Naive B cell (primary cell): ENCODE data around the gene FOXL1. TPM values are rescaled to one million over a fixed set of nuclear protein-coding genes. Genes with fewer than 3 reads are reported as not detected.

Experiments
- ATAC-seq, 2 donors: fragments of 150-1000 bp; cut with Tn5 transposase; 2 replicates each; pipeline ENCODE4 v1.10.0; 2021; ENCODE audit warnings: low read depth in 2 of 2, mild to moderate bottlenecking in 2 of 2, moderate library complexity in 2 of 2
- DNase-seq: peaks from one replicate; pipeline ENCODE4 v3.0.0; 2022
- H3K27ac Mint-ChIP-seq, 6 donors: one replicate each; pipeline ENCODE4 v1.8.0; 2020 to 2022; ENCODE audit warnings: mild to moderate bottlenecking in 6 of 6, mixed read lengths in 6 of 6, moderate library complexity in 5 of 6, inconsistent platforms in 2 of 6
- H3K27me3 Mint-ChIP-seq, 3 donors: one replicate each; pipeline ENCODE4 v1.8.0; 2021 to 2022; ENCODE audit warnings: mixed read lengths in 3 of 3, mild to moderate bottlenecking in 1 of 3
- H3K36me3 Mint-ChIP-seq, 2 donors: one replicate each; pipeline ENCODE4 v1.8.0; 2020 to 2022; ENCODE audit warnings: mixed read lengths in 2 of 2, inconsistent platforms in 1 of 2, mild to moderate bottlenecking in 1 of 2
- H3K4me1 Mint-ChIP-seq, 3 donors: one replicate each; pipeline ENCODE4 v1.8.0; 2020 to 2022; ENCODE audit warnings: mixed read lengths in 3 of 3, inconsistent platforms in 1 of 3, mild to moderate bottlenecking in 1 of 3, moderate library complexity in 1 of 3
- H3K4me3 Mint-ChIP-seq, 8 donors: one replicate each; pipeline ENCODE4 v1.8.0; 2020 to 2022; ENCODE audit warnings: mild to moderate bottlenecking in 8 of 8, mixed read lengths in 8 of 8, moderate library complexity in 8 of 8, inconsistent platforms in 2 of 8
- H3K9me3 Mint-ChIP-seq, 7 donors: one replicate each; pipeline ENCODE4 v1.8.0; 2020 to 2022; ENCODE audit warnings: mixed read lengths in 7 of 7, mild to moderate bottlenecking in 5 of 7, inconsistent platforms in 2 of 7, moderate library complexity in 1 of 7
- polyA plus RNA-seq, 6 donors: library from polyadenylated mRNA; unstranded; fragments of 300-500 nt; fragmentation: Illumina TruSeq; gene quantifications; one replicate each; pipeline ENCODE4 v1.2.3, GENCODE V29; 2021; ENCODE audit warnings: low read depth in 6 of 6

The FOXL1 gene
- polyA plus RNA-seq = not detected

DNA sequence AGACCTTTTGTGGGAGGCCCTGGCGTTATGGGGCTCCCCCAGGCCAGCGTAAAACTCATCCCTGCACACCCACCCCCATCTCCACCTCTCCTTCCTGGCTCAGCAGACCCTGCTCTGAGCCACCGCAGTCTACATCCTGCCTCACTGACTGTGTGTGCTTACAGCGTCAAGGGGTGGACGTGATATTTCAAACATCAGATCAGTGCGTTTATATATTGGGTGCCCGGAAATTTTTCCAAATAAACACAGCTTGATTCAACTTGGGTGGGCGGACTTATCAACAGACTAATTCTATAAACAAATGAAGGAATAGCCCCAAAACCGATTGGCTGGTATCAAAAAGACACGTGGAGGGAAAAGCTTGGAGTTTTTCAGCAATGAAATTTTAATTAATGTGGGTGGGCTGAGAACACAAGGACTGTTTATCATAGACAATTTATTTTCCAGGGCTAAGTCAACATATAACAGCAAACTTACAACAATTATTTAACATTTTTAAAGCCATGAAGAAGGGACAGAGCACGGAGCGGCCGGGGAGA is at the start of gene FOXL1:
Gene FOXL1, plus strand, starts transcription at position 489 of the 539 bp plus-strand sequence. CDS start 175 bp downstream, outside the sequence.
- peak within 1 kb of the TSS in 7 of 8 donors; percentile 6 to 53 (median 30) for H3K4me3 Mint-ChIP-seq
- peak within 1 kb of the TSS in 2 of 6 donors; percentile 37 to 88 for H3K27ac Mint-ChIP-seq

DNA sequence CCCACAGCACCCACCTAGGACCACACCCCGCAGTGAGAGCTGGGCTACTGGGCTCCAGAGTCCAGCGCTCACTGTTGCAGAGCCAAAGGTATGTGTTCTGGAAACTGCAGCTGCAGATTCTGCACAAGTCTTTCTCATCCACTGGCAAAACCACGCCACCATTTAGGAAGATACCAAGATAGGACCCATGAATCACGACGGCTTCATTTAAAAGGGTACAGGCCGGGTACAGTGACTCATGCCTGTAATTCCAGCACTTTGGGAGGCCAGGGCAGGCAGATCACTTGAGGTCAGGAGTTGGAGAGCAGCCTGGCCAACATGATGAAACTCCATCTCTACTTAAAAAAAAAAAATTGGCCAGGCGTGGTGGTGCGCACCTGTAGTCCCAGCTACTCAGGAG is 49.2 kb upstream of the FOXL1 start:
- Mint-ChIP-seq H3K27me3 (peaks cover 0 to 2% (median 0%) of the 10 kb centered on the region in 3 donors), H3K4me1 (no peaks in the 10 kb centered on the region), H3K36me3 (peaks cover 0 to 13% of the 10 kb centered on the region in 2 donors), H3K4me3 (no peak overlapping the region), H3K9me3 (no peaks in the 10 kb centered on the region), H3K27ac (no peak overlapping the region)
- DNase-seq (no peak), ATAC-seq (no peak)

More for the DNA sequence above, at the start of gene FOXL1:
- Mint-ChIP-seq H3K4me1 (peaks cover 16 to 24% (median 19%) of the 10 kb centered on the region in 3 donors), H3K9me3 (peaks cover 0 to 2% (median 0%) of the 10 kb centered on the region in 7 donors), H3K36me3 (no peaks in the 10 kb centered on the region), H3K27me3 (peaks cover 76 to 85% (median 84%) of the 10 kb centered on the region in 3 donors)
- ATAC-seq = no peak
- DNase-seq = no peak

DNA sequence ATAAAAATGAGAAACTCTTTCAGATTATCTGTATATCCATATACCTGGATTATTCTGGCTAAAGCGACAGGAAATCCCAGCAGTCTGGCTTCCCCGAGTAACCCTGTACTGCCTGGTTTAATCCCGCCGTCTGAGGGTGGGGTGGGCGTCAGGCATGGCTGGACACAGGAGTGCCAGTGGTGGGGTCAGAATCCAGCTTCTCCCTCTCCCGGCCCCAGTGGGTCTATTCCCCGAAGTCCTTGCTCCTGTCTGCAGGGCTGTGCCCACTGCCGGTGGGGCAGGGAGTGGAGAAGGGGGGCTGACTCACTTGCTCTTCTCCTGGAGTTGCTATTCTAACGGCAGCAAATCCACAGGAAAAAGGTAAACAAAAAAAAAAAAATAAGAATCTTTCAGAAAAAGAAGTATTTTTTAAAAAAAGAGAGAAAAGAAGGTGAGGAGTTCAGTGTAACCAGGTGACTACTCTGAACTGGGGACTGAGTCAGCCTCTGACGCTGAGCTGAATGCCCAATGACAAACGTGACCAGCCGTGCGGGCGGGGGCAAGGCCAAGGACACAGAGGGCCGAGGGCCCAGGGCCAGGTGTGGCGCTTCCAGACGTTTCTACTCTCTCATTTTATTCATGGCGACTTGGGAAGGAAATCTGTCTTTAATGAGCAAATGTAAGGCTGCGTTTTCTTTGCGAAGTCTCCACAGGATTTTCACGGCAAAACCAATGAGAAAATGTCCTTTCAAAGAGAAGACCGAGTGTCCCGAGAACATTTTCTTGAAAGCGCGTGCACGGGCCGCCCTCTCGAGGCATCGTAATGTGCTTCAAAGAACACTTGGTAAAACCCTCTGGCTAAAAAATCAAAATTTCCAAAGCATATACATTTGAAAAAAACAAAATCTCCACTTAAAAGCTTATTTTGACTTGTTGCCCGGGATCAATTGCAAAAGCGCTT is 47.8 kb upstream of the FOXL1 start:
- H3K9me3 Mint-ChIP-seq = no peaks in the 10 kb centered on the region
- no peaks in the 10 kb centered on the region for H3K4me1 Mint-ChIP-seq
- no peak for ATAC-seq
- no peak overlapping the region for H3K27ac Mint-ChIP-seq
- no peak overlapping the region for H3K4me3 Mint-ChIP-seq
- no peak for DNase-seq
- peaks cover 0 to 13% of the 10 kb centered on the region in 2 donors for H3K36me3 Mint-ChIP-seq
- H3K27me3 Mint-ChIP-seq = no peaks in the 10 kb centered on the region

DNA sequence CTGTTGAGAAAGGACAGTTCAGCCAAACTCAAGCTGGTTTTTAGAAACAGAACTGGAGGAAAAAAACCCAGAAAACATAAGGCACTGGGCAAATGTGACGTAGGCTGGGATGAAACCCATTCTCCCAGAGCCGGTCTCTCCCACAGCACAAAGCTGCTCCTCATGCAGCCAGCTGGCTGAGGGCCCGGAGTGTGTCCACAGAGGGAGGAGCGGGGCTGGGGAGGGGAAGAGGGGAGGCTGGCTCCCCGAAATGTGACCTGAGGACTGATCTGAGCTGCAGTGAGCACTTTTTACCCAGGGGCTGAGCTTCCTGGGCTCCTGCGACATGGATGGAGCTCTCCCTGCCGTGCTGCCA is 47.2 kb upstream of the FOXL1 start:
- Mint-ChIP-seq H3K4me3 (no peak overlapping the region), H3K4me1 (no peaks in the 10 kb centered on the region), H3K27ac (no peak overlapping the region), H3K27me3 (no peaks in the 10 kb centered on the region), H3K9me3 (no peaks in the 10 kb centered on the region), H3K36me3 (peaks cover 0 to 13% of the 10 kb centered on the region in 2 donors)
- no peak for DNase-seq
- no peak for ATAC-seq

DNA sequence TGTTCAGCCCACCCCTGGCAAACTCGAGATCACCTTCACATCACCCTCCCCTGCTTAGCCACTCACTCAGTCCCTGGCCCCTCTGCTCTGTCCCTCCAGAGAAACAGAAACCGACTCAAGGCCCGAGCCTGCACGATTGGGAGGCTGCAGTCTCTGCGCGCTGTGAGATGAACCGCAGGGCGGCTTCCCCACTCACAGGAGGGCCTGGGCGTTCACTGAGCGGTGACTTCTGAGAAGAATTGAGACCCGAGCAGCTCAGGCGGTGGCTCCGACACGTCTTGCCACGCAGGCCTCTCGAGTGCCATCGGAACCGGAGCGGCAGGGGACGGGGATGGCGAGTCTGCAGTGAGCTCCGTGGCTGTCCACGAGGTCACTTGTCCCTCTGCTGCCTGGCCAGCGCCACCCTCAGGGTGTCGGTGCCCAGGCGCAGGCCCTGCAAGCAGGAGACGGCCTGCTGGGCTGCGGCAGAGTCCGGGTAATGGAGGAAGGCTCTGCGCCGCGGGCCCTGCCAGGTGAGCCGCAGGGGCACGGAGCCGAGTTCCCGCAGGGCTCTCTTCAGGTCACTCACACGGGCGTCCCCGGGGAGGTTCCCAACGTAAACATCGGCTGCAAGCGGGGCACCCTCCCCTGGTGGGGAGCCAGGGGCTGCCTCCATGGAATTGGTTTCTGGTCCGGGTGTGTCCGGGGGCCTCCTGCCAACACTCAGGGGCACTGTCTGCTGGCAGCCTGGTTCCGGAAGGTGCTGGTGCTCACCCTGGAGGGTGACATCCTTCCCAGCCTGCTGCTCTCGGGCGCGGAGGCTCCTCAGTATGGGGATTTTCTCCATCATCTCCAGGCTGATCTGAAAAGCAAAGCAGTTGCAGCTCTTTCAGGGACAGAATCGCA is 46.5 kb upstream of the FOXL1 start:
- H3K36me3 Mint-ChIP-seq = peaks cover 0 to 13% of the 10 kb centered on the region in 2 donors
- H3K9me3 Mint-ChIP-seq = no peaks in the 10 kb centered on the region
- no peak overlapping the region for H3K27ac Mint-ChIP-seq
- DNase-seq (no peak), ATAC-seq (no peak)
- H3K4me3 Mint-ChIP-seq = no peak overlapping the region
- no peaks in the 10 kb centered on the region for H3K4me1 Mint-ChIP-seq
- no peaks in the 10 kb centered on the region for H3K27me3 Mint-ChIP-seq

DNA sequence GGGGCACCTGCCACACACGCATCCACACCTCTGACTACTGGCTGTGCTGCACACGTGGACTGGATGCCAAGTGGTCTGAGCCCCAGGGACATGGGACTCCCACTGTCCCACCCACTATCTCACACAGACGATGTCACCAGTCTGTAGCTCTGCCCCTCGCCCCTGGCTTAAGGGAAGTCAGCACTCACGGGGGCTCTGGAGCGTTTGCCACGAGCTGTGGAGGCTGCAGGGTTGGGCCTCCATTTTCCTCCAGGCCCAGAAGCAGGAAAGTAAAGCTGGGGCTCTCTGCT is 45.9 kb upstream of the FOXL1 start:
- Mint-ChIP-seq H3K4me3 (no peak overlapping the region), H3K9me3 (no peaks in the 10 kb centered on the region), H3K4me1 (no peaks in the 10 kb centered on the region), H3K27ac (no peak overlapping the region), H3K27me3 (no peaks in the 10 kb centered on the region), H3K36me3 (peaks cover 0 to 11% of the 10 kb centered on the region in 2 donors)
- ATAC-seq = no peak
- DNase-seq = no peak

DNA sequence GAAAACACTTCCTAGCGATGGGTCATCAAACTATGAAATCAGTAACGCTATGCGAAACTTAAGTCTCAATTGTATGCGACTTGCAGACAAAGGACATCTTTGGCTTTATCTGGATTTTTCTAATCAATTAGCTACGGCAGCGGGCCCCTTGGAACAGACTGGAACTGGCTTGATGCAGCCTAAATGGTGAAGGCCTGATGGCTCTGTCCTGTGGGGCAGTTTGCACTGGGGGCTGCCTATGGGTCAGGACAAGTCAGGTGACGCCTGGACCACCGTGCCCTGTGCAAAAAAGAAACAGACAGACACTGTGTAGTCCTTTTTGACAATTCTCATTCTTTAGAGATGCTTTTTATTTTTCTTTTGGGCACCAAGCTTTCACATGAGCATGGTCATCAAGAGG is 45.3 kb upstream of the FOXL1 start:
- Mint-ChIP-seq H3K4me3 (no peak overlapping the region), H3K27me3 (no peaks in the 10 kb centered on the region), H3K9me3 (no peaks in the 10 kb centered on the region), H3K4me1 (no peaks in the 10 kb centered on the region), H3K27ac (no peak overlapping the region), H3K36me3 (peaks cover 0 to 6% of the 10 kb centered on the region in 2 donors)
- no peak for DNase-seq
- ATAC-seq = no peak

DNA sequence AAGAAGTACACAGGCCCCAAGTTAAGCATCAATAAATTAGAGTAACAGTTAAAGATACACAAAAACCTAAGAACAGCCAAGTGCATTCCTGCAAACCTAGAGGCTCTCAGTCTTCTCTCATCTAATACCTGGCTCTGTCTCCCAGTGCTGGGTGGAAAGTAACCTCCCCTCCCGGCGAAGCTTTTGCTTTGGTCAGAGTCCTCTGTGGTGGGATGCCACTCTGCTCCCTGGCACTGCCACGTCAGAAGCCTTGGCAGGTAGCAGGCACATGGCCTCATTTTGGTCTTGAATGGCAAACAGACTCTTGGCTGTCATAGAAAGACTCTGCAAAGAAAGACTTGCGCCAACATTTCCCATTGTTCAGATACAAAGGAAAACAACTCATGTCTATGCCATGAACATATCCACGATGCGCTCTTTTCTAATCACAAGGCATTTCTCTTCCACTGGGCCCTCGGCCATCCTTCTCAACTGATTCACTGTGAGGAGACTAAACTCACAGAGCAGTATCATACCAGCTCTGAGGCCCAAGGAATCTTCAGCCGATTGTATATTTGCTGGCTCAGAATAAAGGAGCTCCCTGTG is 44.5 kb upstream of the FOXL1 start:
- H3K27me3 Mint-ChIP-seq = no peaks in the 10 kb centered on the region
- DNase-seq (no peak), ATAC-seq (no peak)
- H3K9me3 Mint-ChIP-seq = no peaks in the 10 kb centered on the region
- H3K36me3 Mint-ChIP-seq = peaks cover 0 to 8% of the 10 kb centered on the region in 2 donors
- H3K4me1 Mint-ChIP-seq = no peaks in the 10 kb centered on the region
- H3K4me3 Mint-ChIP-seq = no peak overlapping the region
- H3K27ac Mint-ChIP-seq = no peak overlapping the region

DNA sequence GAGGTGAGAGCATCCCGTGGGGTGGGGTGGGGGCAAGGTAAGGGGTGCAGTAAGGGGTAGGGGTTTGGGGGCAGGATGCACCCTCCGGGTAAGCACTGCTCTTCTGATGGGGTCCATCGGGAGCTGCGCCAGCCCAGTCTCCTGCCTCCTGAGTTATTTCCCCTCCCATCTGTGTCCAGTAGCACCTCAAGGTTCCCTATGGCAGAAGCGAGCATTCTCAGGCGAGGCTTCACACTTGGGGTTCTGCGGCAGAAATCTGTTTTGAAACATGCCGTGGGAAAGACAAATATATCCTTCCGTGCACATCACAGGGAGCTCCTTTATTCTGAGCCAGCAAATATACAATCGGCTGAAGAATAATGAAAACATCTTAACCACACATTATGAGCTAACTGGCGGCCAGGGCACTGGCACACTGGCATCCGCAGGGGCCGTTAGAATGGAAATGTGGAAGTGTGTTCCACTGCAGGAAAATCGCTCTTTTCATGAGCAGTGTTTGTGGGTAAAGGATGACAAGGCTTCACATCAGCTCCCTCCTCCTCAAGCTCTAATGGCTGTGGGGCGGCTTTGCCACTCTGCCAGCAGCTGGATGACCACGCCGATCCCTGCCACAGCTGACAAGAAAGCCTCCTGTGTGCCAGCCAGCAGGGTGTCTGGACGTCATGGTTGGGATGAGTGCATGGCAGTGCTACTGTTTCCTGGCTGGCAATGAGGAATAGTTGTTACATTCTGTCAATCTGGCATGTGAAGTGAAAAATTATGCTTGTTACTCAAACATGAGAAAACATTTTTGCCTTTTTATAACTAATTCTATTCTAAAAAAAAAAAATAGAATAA is 43.4 kb upstream of the FOXL1 start:
- Mint-ChIP-seq H3K9me3 (no peaks in the 10 kb centered on the region), H3K36me3 (peaks cover 0 to 11% of the 10 kb centered on the region in 2 donors), H3K27me3 (no peaks in the 10 kb centered on the region), H3K27ac (no peak overlapping the region), H3K4me1 (no peaks in the 10 kb centered on the region), H3K4me3 (no peak overlapping the region)
- no peak for DNase-seq
- no peak for ATAC-seq

DNA sequence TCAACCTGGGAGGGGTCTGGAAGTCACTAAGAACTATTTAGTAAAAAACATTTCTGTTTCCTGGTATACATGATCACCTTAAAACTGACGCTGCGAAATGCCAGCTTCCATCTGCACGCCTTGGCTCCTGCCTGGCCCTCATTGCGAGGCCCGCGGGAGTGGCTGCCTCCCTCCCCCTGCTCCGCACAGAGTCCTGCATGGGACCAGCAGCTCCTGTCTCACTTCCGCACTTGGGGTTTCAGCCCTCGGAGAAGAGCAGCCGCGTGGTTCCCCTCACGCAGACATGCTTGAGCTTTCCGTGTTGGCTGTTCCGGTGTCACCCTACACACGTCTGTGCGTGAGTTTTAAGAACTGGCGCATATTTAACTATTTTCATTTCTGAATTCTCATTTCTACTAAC is 41.7 kb upstream of the FOXL1 start:
- Mint-ChIP-seq H3K9me3 (no peaks in the 10 kb centered on the region), H3K4me1 (no peaks in the 10 kb centered on the region), H3K4me3 (no peak overlapping the region), H3K27ac (no peak overlapping the region), H3K27me3 (no peaks in the 10 kb centered on the region), H3K36me3 (peaks cover 0 to 8% of the 10 kb centered on the region in 2 donors)
- DNase-seq (no peak), ATAC-seq (no peak)

DNA sequence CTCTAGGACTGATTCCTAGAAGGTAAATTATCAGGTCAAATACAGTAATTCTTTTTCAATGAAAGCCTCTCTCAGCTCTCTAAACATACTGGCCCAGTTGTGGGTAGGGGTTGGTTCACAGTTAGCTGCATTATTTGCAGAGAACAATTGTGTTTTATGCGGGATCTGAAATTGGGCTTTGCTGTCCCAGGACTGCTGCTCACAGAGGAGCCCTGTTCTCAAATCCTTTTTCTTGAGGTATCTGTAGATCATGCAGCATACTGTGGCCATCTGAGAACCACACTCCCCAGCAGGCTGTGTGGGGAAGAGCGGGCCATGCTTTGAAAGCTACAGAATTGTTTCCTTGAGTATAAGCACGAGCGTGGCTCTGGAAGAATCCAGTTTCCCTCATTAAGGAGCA is 40.9 kb upstream of the FOXL1 start:
- no peaks in the 10 kb centered on the region for H3K27me3 Mint-ChIP-seq
- DNase-seq (no peak), ATAC-seq (no peak)
- H3K4me1 Mint-ChIP-seq = no peaks in the 10 kb centered on the region
- H3K4me3 Mint-ChIP-seq = no peak overlapping the region
- H3K36me3 Mint-ChIP-seq = peaks cover 1 to 8% of the 10 kb centered on the region in 2 donors
- peak overlapping the region in 1 of 6 donors; percentile 17 for H3K27ac Mint-ChIP-seq
- H3K9me3 Mint-ChIP-seq = no peaks in the 10 kb centered on the region

DNA sequence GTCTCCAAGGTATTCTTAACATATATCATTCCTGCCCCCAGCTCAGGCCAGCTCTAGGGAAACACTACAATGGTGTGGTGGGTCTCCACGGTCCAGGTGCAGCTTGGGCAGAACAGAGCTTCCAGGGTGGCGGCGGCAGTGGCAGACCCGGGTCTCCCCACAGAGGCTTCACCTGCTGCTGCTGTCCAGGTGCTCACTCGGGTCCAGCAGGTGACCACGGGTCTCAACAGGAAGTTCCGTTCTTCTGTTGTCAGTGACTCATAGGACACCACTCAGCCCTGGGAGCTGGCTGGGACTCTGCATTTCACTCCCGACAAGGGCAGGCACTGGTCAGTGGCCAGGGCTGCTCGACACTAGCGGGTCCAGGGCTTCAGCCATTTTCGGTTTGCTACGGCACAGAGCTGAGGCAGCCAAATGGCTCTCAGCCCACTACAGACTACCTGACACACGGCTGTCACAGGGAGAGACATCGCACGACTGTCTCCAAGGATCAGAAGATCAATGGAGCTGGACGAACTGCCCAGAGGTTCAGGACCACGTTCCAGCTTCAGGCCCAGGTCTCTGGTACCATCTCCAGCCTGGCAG is 40.1 kb upstream of the FOXL1 start:
- no peak for ATAC-seq
- Mint-ChIP-seq H3K9me3 (no peaks in the 10 kb centered on the region), H3K4me3 (peak overlapping the region in 1 of 8 donors; percentile 68), H3K27ac (no peak overlapping the region), H3K36me3 (peaks cover 5 to 8% of the 10 kb centered on the region in 2 donors), H3K27me3 (no peaks in the 10 kb centered on the region), H3K4me1 (no peaks in the 10 kb centered on the region)
- DNase-seq = no peak
